Activated CD8-positive, alpha-beta memory T cell treated with anti-CD3 and anti-CD28 coated beads, Interleukin-2, amount 50 U/mL, for 1 hour (primary cell): Measurements from ENCODE around the gene ANKRD49.

Experiments
- DNase-seq: peaks from one replicate; pipeline ENCODE4 v3.0.0-alpha.2; 2020; ENCODE audit errors: extremely low read depth

Gene ANKRD49

GRCh38 chr11:94544646-94545263 lies 51.0 kb downstream of the ANKRD49 start:
- no peak for DNase-seq

DNA sequence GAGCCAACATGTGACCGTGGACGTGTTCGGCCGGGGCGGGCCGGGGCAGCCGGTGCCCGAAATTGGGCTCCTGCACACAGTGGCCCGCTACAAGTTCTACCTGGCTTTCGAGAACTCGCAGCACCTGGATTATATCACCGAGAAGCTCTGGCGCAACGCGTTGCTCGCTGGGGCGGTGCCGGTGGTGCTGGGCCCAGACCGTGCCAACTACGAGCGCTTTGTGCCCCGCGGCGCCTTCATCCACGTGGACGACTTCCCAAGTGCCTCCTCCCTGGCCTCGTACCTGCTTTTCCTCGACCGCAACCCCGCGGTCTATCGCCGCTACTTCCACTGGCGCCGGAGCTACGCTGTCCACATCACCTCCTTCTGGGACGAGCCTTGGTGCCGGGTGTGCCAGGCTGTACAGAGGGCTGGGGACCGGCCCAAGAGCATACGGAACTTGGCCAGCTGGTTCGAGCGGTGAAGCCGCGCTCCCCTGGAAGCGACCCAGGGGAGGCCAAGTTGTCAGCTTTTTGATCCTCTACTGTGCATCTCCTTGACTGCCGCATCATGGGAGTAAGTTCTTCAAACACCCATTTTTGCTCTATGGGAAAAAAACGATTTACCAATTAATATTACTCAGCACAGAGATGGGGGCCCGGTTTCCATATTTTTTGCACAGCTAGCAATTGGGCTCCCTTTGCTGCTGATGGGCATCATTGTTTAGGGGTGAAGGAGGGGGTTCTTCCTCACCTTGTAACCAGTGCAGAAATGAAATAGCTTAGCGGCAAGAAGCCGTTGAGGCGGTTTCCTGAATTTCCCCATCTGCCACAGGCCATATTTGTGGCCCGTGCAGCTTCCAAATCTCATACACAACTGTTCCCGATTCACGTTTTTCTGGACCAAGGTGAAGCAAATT lies 51.7 kb downstream of the ANKRD49 start:
- no peak for DNase-seq

DNA sequence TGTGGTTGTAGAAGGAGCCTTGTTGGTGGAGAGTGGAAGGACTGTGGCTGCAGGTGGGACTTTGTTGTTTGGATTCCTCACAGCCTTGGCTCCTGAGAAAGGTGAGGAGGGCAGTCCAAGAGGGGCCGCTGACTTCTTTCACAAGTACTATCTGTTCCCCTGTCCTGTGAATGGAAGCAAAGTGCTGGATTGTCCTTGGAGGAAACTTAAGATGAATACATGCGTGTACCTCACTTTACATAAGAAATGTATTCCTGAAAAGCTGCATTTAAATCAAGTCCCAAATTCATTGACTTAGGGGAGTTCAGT lies 52.3 kb downstream of the ANKRD49 start:
- no peak for DNase-seq

DNA sequence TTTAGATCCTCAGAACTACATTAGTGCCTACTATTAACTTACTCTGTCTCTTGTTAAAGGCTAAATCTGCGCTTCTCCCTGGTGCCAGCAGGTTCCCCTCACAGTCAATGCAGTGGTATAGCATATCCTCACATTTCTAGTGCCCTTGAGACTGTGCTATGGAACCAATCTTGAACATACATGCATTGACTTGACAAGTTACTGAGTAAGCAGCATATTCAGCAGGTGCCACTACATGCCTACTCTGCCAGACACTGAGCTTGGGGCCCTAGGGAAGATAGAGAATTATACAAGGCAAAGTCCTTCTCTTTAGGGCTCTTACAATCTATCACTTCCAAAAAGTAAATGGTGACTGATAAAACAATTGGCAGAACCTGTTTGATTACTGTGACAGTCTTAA lies 53.1 kb downstream of the ANKRD49 start:
- DNase-seq = no peak

GRCh38 chr11:94549146-94549545 lies 55.4 kb downstream of the ANKRD49 start:
- DNase-seq = no peak
